Mammary epithelial cell (primary cell): ENCODE data around the gene PPP1R26.

Experiments used
- CTCF ChIP-seq, 2 donors: IDR thresholded peaks in 1 of 2; conservative IDR thresholded peaks in 1 of 2; 2 replicates each; pipeline ENCODE4 v1.5.1; 2011 to 2012; ENCODE audit warnings: inconsistent platforms in 2 of 2, low read length in 2 of 2, mild to moderate bottlenecking in 2 of 2, control low read depth in 1 of 2, low read depth in 1 of 2; ENCODE audit not compliant: insufficient read depth in 1 of 2; ENCODE audit errors: extremely low read depth in 1 of 2
- EZH2 ChIP-seq: IDR thresholded peaks from 2 replicates; pipeline ENCODE4 v1.6.1; 2012; ENCODE audit warnings: low read length, inconsistent platforms, borderline replicate concordance

GRCh38 chr9:135450956-135451355 lies 28.6 kb upstream of the PPP1R26 start:
- no peak for TF ChIP-seq CTCF (conservative IDR thresholded peaks at IDR 0.05 in 1 of 2, IDR thresholded peaks at IDR 0.05 in 1 of 2; ENCODE audit: extremely low read depth in 1 of 2, insufficient read depth in 1 of 2, low read depth in 1 of 2, low read length in 2 of 2)
- no peak for TF ChIP-seq EZH2
